H9 (cell line): ENCODE results near the gene NAPG. TPM values are rescaled to one million over a fixed set of nuclear protein-coding genes. Genes with fewer than 3 reads are reported as not detected.
A peak's percentile ranks its signal among the peaks of the same experiment; 100 is the strongest.

Experiments
- DNase-seq: peaks from one replicate; pipeline ENCODE4 v3.0.0-alpha.2; 2017
- H2AFZ ChIP-seq: one replicate; pipeline ENCODE4 v1.6.1; 2013; ENCODE audit warnings: mild to moderate bottlenecking, low read length, control low read depth, moderate library complexity
- H2AK5ac ChIP-seq: 2 replicates; pipeline ENCODE4 v1.6.1; 2013; ENCODE audit warnings: low read length, control low read depth, mixed read lengths; ENCODE audit not compliant: insufficient read length
- H2BK120ac ChIP-seq: one replicate; pipeline ENCODE4 v1.6.1; 2013; ENCODE audit warnings: low read depth, mild to moderate bottlenecking, low read length, control low read depth, inconsistent platforms; ENCODE audit not compliant: poor library complexity, severe bottlenecking
- H2BK12ac ChIP-seq: 2 replicates; pipeline ENCODE4 v1.6.1; 2013; ENCODE audit warnings: low read length, control low read depth, mixed read lengths, low read depth; ENCODE audit not compliant: insufficient read length
- H2BK15ac ChIP-seq: 2 replicates; pipeline ENCODE4 v1.6.1; 2013; ENCODE audit warnings: low read depth, low read length, control low read depth
- H2BK20ac ChIP-seq: one replicate; pipeline ENCODE4 v1.6.1; 2013; ENCODE audit warnings: low read depth, mild to moderate bottlenecking, low read length, control low read depth, inconsistent platforms; ENCODE audit not compliant: poor library complexity, severe bottlenecking
- H2BK5ac ChIP-seq: 2 replicates; pipeline ENCODE4 v1.6.1; 2013; ENCODE audit warnings: low read length, control low read depth, mixed read lengths; ENCODE audit not compliant: insufficient read length
- H3K14ac ChIP-seq: 2 replicates; pipeline ENCODE4 v1.6.1; 2013; ENCODE audit warnings: low read length, control low read depth; ENCODE audit not compliant: insufficient read depth
- H3K18ac ChIP-seq: 2 replicates; pipeline ENCODE4 v1.6.1; 2013; ENCODE audit warnings: low read depth, mild to moderate bottlenecking, mixed read lengths, low read length, control low read depth; ENCODE audit not compliant: insufficient read length
- H3K23ac ChIP-seq: 2 replicates; pipeline ENCODE4 v1.6.1; 2013; ENCODE audit warnings: low read length, control low read depth, mixed read lengths, low read depth; ENCODE audit not compliant: insufficient read length
- H3K23me2 ChIP-seq: 2 replicates; pipeline ENCODE4 v1.6.1; 2013; ENCODE audit warnings: low read depth, mild to moderate bottlenecking, mixed read lengths, low read length, control low read depth; ENCODE audit not compliant: insufficient read length, poor library complexity, severe bottlenecking
- H3K27ac ChIP-seq: 2 replicates; pipeline ENCODE4 v1.5.1; 2013; ENCODE audit warnings: low read length, control low read depth, mixed read lengths, low read depth; ENCODE audit not compliant: insufficient read length
- H3K27me3 ChIP-seq: 2 replicates; pipeline ENCODE4 v1.6.1; 2013; ENCODE audit warnings: low read length, control low read depth, inconsistent platforms; ENCODE audit not compliant: insufficient read depth
- H3K4ac ChIP-seq: 2 replicates; pipeline ENCODE4 v1.6.1; 2013; ENCODE audit warnings: low read depth, mild to moderate bottlenecking, control low read depth, inconsistent platforms, low read length, moderate library complexity
- H3K4me1 ChIP-seq: 2 replicates; pipeline ENCODE4 v1.6.1; 2013; ENCODE audit warnings: low read length, control low read depth, inconsistent platforms; ENCODE audit not compliant: insufficient read depth
- H3K4me2 ChIP-seq: 2 replicates; pipeline ENCODE4 v1.6.1; 2013; ENCODE audit warnings: low read length, control low read depth, mixed read lengths; ENCODE audit not compliant: insufficient read length, insufficient read depth
- H3K56ac ChIP-seq: 2 replicates; pipeline ENCODE4 v1.6.1; 2013; ENCODE audit warnings: low read depth, mild to moderate bottlenecking, mixed read lengths, low read length, control low read depth; ENCODE audit not compliant: insufficient read length
- H3K79me1 ChIP-seq: 2 replicates; pipeline ENCODE4 v1.6.1; 2013; ENCODE audit warnings: low read depth, mild to moderate bottlenecking, moderate library complexity, low read length, control low read depth, inconsistent platforms; ENCODE audit not compliant: insufficient read depth, poor library complexity, severe bottlenecking
- H3K79me2 ChIP-seq: 2 replicates; pipeline ENCODE4 v1.6.1; 2013; ENCODE audit warnings: low read length, control low read depth, inconsistent platforms; ENCODE audit not compliant: insufficient read depth
- H3K9ac ChIP-seq: 2 replicates; pipeline ENCODE4 v1.6.1; 2013; ENCODE audit warnings: low read length, control low read depth, mixed read lengths; ENCODE audit not compliant: insufficient read length; ENCODE audit errors: extremely low read depth
- H3K9me3 ChIP-seq: one replicate; pipeline ENCODE4 v1.6.1; 2013; ENCODE audit warnings: low read depth, low read length, inconsistent platforms; ENCODE audit not compliant: control insufficient read depth
- H3T11ph ChIP-seq: one replicate; pipeline ENCODE4 v1.6.1; 2013; ENCODE audit warnings: mild to moderate bottlenecking, low read length, control low read depth, inconsistent platforms
- H4K20me1 ChIP-seq: one replicate; pipeline ENCODE4 v1.6.1; 2013; ENCODE audit not compliant: control insufficient read depth, insufficient read length, insufficient read depth
- H4K5ac ChIP-seq: 2 replicates; pipeline ENCODE4 v1.6.1; 2013; ENCODE audit warnings: low read depth, mild to moderate bottlenecking, mixed read lengths, low read length, control low read depth; ENCODE audit not compliant: insufficient read length
- H4K8ac ChIP-seq: replicated peaks from 2 replicates; pipeline ENCODE4 v1.6.1; 2013; ENCODE audit warnings: low read length, control low read depth, mixed read lengths, low read depth; ENCODE audit not compliant: insufficient read length
- H4K91ac ChIP-seq: 2 replicates; pipeline ENCODE4 v1.6.1; 2013; ENCODE audit warnings: low read depth, mild to moderate bottlenecking, moderate library complexity, mixed read lengths, low read length, control low read depth; ENCODE audit not compliant: insufficient read length
- H3K27ac Mint-ChIP-seq, 3 experiments: 2 replicates in 2 of 3; 3 replicates in 1 of 3; pipeline ENCODE4 v1.8.0; 2020 to 2021; ENCODE audit warnings: mixed read lengths in 3 of 3, mild to moderate bottlenecking in 1 of 3, moderate library complexity in 1 of 3
- H3K27me3 Mint-ChIP-seq: 2 replicates; pipeline ENCODE4 v1.8.0; 2021; ENCODE audit warnings: low read depth, mild to moderate bottlenecking, moderate library complexity, mixed read lengths
- H3K36me3 Mint-ChIP-seq, 3 experiments: 2 replicates in 2 of 3; 3 replicates in 1 of 3; pipeline ENCODE4 v1.8.0; 2020 to 2021; ENCODE audit warnings: low read depth in 3 of 3, mixed read lengths in 3 of 3; ENCODE audit not compliant: insufficient read depth in 1 of 3
- H3K4me1 Mint-ChIP-seq, 2 experiments: 2 replicates each; pipeline ENCODE4 v1.8.0; 2020; ENCODE audit warnings: mixed read lengths in 2 of 2
- H3K4me3 Mint-ChIP-seq, 2 experiments: 2 replicates in 1 of 2; 3 replicates in 1 of 2; pipeline ENCODE4 v1.8.0; 2020 to 2021; ENCODE audit warnings: mild to moderate bottlenecking in 2 of 2, mixed read lengths in 2 of 2, moderate library complexity in 1 of 2
- H3K9me3 Mint-ChIP-seq, 2 experiments: 2 replicates in 1 of 2; 3 replicates in 1 of 2; pipeline ENCODE4 v1.8.0; 2020; ENCODE audit warnings: mild to moderate bottlenecking in 2 of 2, mixed read lengths in 2 of 2, moderate library complexity in 1 of 2
- WGBS: extraction: QIAGEN DNeasy Blood & Tissue Kit; methylation state at CpG from one replicate; pipeline ENCODE4 v1.1.7; 2013; ENCODE audit warnings: missing lambda C conversion rate, low lambda C conversion rate, mixed read lengths; ENCODE audit not compliant: insufficient read length; ENCODE audit errors: extremely low coverage; 5-methylcytosine and 5-hydroxymethylcytosine counted together
- total RNA-seq: library from RNA; stranded (reverse); gene quantifications from 2 replicates; pipeline ENCODE4 v1.2.1, GENCODE V29; 2021
- TF ChIP-seq, protein P1 (sequence below): fragments of 200-600 bp; sonication (generic); conservative IDR thresholded peaks from 3 replicates; pipeline ENCODE4 v1.8.0; 2021; ENCODE audit warnings: antibody characterized with exemption, mild to moderate bottlenecking

Gene NAPG
- total RNA-seq, 1 experiment from 2014 or later: 30.9 TPM

- no peak overlapping the region for H3K23ac ChIP-seq
- no peak overlapping the region for H4K91ac ChIP-seq
- no CpG with 5 or more reads among the region's 17 CpGs for WGBS
- no peak overlapping the region for H2BK15ac ChIP-seq
- no peak overlapping the region for H2BK120ac ChIP-seq
- peak; percentile 80 for DNase-seq
- no peak overlapping the region for H3K27ac ChIP-seq
- H3K79me2 ChIP-seq: no peaks in the 10 kb centered on the region
- peaks cover 0 to 3% of the 10 kb centered on the region in 2 experiments; a peak in 2 of 5 replicates for H3K9me3 Mint-ChIP-seq
- H3K9ac ChIP-seq: no peak overlapping the region
- peaks cover 6% of the 10 kb centered on the region; the same call in 1 of the 2 replicates for H3K27me3 Mint-ChIP-seq
- peaks cover 8 to 10% of the 10 kb centered on the region in 2 experiments for H3K4me1 Mint-ChIP-seq
- no peak overlapping the region for H3K27ac Mint-ChIP-seq
- no peaks in the 10 kb centered on the region for H3K79me1 ChIP-seq
- H3K9me3 ChIP-seq: no peaks in the 10 kb centered on the region
- no peak overlapping the region for H3K4me3 Mint-ChIP-seq
- H3K27me3 ChIP-seq: no peaks in the 10 kb centered on the region
- H2BK20ac ChIP-seq: no peak overlapping the region
- no peak overlapping the region for H4K8ac ChIP-seq
- no peaks in the 10 kb centered on the region; a peak in 2 of 7 replicates for H3K36me3 Mint-ChIP-seq
- H2AFZ ChIP-seq: no peak overlapping the region
- H3K4me1 ChIP-seq: no peaks in the 10 kb centered on the region
- TF ChIP-seq, protein P1, sequence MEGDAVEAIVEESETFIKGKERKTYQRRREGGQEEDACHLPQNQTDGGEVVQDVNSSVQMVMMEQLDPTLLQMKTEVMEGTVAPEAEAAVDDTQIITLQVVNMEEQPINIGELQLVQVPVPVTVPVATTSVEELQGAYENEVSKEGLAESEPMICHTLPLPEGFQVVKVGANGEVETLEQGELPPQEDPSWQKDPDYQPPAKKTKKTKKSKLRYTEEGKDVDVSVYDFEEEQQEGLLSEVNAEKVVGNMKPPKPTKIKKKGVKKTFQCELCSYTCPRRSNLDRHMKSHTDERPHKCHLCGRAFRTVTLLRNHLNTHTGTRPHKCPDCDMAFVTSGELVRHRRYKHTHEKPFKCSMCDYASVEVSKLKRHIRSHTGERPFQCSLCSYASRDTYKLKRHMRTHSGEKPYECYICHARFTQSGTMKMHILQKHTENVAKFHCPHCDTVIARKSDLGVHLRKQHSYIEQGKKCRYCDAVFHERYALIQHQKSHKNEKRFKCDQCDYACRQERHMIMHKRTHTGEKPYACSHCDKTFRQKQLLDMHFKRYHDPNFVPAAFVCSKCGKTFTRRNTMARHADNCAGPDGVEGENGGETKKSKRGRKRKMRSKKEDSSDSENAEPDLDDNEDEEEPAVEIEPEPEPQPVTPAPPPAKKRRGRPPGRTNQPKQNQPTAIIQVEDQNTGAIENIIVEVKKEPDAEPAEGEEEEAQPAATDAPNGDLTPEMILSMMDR: peak; percentile 92
- H3K14ac ChIP-seq: no peak overlapping the region
- H3K4me2 ChIP-seq: no peak overlapping the region
- no peaks in the 10 kb centered on the region for H4K20me1 ChIP-seq
- H3K56ac ChIP-seq: no peak overlapping the region
- no peak overlapping the region for H3T11ph ChIP-seq
- H2BK5ac ChIP-seq: no peak overlapping the region
- no peak overlapping the region for H2BK12ac ChIP-seq
- no peak overlapping the region for H3K18ac ChIP-seq
- H3K4ac ChIP-seq: no peak overlapping the region
- no peak overlapping the region for H4K5ac ChIP-seq
- H3K23me2 ChIP-seq: no peaks in the 10 kb centered on the region
- no peak overlapping the region for H2AK5ac ChIP-seq
Observed at GRCh38 chr18:10519999-10520935, 5.6 kb upstream of the NAPG start.
